Measurements from ENCODE around the gene KIAA1958.

- TF ChIP-seq CTCF (IDR thresholded peaks at IDR 0.05; ENCODE audit: insufficient read depth, low read depth, low read length) (no peak), EZH2 (IDR thresholded peaks at IDR 0.05; ENCODE audit: insufficient read depth, low read length) (no peak)
Measured at GRCh38 chr9:112586599-112587155, 100.0 kb downstream of the KIAA1958 start.

Data from astrocyte (in vitro differentiated cells and primary cell).